Endothelial cell (in vitro differentiated cells): ENCODE data around the gene SLC36A3. TPM values are rescaled to one million over a fixed set of nuclear protein-coding genes. Genes with fewer than 3 reads are reported as not detected.

Experiments used
- DNase-seq: peaks from one replicate; pipeline ENCODE4 v3.0.0; 2021; ENCODE audit warnings: low spot score
- H3K27ac Mint-ChIP-seq: one replicate; pipeline ENCODE4 v1.8.0; 2021; ENCODE audit warnings: mixed read lengths, inconsistent platforms; ENCODE audit not compliant: unreplicated experiment
- H3K27me3 Mint-ChIP-seq: one replicate; pipeline ENCODE4 v1.8.0; 2021; ENCODE audit warnings: mild to moderate bottlenecking, moderate library complexity, mixed read lengths, inconsistent platforms; ENCODE audit not compliant: unreplicated experiment
- H3K36me3 Mint-ChIP-seq: one replicate; pipeline ENCODE4 v1.8.0; 2021; ENCODE audit warnings: mild to moderate bottlenecking, low read depth, mixed read lengths, inconsistent platforms; ENCODE audit not compliant: unreplicated experiment
- H3K4me1 Mint-ChIP-seq: one replicate; pipeline ENCODE4 v1.8.0; 2021; ENCODE audit warnings: mild to moderate bottlenecking, mixed read lengths, inconsistent platforms; ENCODE audit not compliant: unreplicated experiment
- H3K4me3 Mint-ChIP-seq: one replicate; pipeline ENCODE4 v1.8.0; 2021; ENCODE audit warnings: mild to moderate bottlenecking, mixed read lengths, inconsistent platforms; ENCODE audit not compliant: unreplicated experiment
- H3K9me3 Mint-ChIP-seq: one replicate; pipeline ENCODE4 v1.8.0; 2021; ENCODE audit warnings: mixed read lengths, inconsistent platforms; ENCODE audit not compliant: unreplicated experiment
- CTCF ChIP-seq: fragments of 200-600 bp; sonication (generic); IDR thresholded peaks from one replicate; pipeline ENCODE4 v1.5.0; 2021; ENCODE audit warnings: antibody characterized with exemption; ENCODE audit not compliant: unreplicated experiment
- total RNA-seq: library from RNA; stranded (reverse); fragmentation: NEBNext Ultra II Directional; extraction: Animal tissue kit (Norgen Biotek cat#: 25700); gene quantifications from one replicate; pipeline ENCODE4 v1.2.1, GENCODE V29; 2021; ENCODE audit not compliant: unreplicated experiment

Gene SLC36A3
- total RNA-seq, 1 donor from 2014 or later, result not detected

GRCh38 chr5:151283120-151283825, 20.3 kb downstream of the SLC36A3 start:
- H3K9me3 Mint-ChIP-seq, result no peaks in the 10 kb centered on the region
- no peak overlapping the region for H3K4me3 Mint-ChIP-seq
- H3K27ac Mint-ChIP-seq, result no peak overlapping the region
- no peak for DNase-seq
- H3K36me3 Mint-ChIP-seq, result no peaks in the 10 kb centered on the region
- H3K4me1 Mint-ChIP-seq, result no peaks in the 10 kb centered on the region
- peaks cover 1% of the 10 kb centered on the region for H3K27me3 Mint-ChIP-seq
- no peak for TF ChIP-seq CTCF

GRCh38 chr5:151281001-151281639, 22.4 kb downstream of the SLC36A3 start:
- Mint-ChIP-seq H3K36me3 (no peaks in the 10 kb centered on the region), H3K27me3 (peaks cover 1% of the 10 kb centered on the region), H3K4me1 (no peaks in the 10 kb centered on the region), H3K4me3 (no peak overlapping the region), H3K27ac (no peak overlapping the region), H3K9me3 (no peaks in the 10 kb centered on the region)
- TF ChIP-seq CTCF, result no peak
- DNase-seq, result no peak

- H3K27me3 Mint-ChIP-seq, result peaks cover 1% of the 10 kb centered on the region
- TF ChIP-seq CTCF, result no peak
- no peak for DNase-seq
- H3K9me3 Mint-ChIP-seq, result no peaks in the 10 kb centered on the region
- no peak overlapping the region for H3K27ac Mint-ChIP-seq
- H3K36me3 Mint-ChIP-seq, result no peaks in the 10 kb centered on the region
- H3K4me1 Mint-ChIP-seq, result no peaks in the 10 kb centered on the region
- no peak overlapping the region for H3K4me3 Mint-ChIP-seq
Measured at GRCh38 chr5:151280443-151280842, 23.1 kb downstream of the SLC36A3 start.

GRCh38 chr5:151278845-151279244, 24.7 kb downstream of the SLC36A3 start:
- TF ChIP-seq CTCF, result no peak
- no peak overlapping the region for H3K27ac Mint-ChIP-seq
- no peaks in the 10 kb centered on the region for H3K4me1 Mint-ChIP-seq
- no peak overlapping the region for H3K4me3 Mint-ChIP-seq
- H3K9me3 Mint-ChIP-seq, result no peaks in the 10 kb centered on the region
- no peaks in the 10 kb centered on the region for H3K27me3 Mint-ChIP-seq
- no peaks in the 10 kb centered on the region for H3K36me3 Mint-ChIP-seq
- no peak for DNase-seq

- Mint-ChIP-seq H3K9me3 (no peaks in the 10 kb centered on the region), H3K27ac (no peak overlapping the region), H3K36me3 (no peaks in the 10 kb centered on the region), H3K4me1 (no peaks in the 10 kb centered on the region), H3K27me3 (no peaks in the 10 kb centered on the region), H3K4me3 (no peak overlapping the region)
- no peak for TF ChIP-seq CTCF
- DNase-seq, result no peak
Measured at GRCh38 chr5:151275803-151276202, 27.8 kb downstream of the SLC36A3 start.
